Suppressor macrophage treated with lipopolysaccharide for 1 hour (primary cell): ENCODE data around the gene KRTAP10-8.
A peak's percentile ranks its signal among the peaks of the same experiment; 100 is the strongest.
"Not testable (repeated sequence)": the region's sequence is repeated elsewhere in the genome, so short reads cannot be mapped to it uniquely, and the experiment has no call there.

Experiments
- DNase-seq, 3 donors: peaks; one replicate each; pipeline ENCODE4 v3.0.0-alpha.2; 2020 to 2022

The KRTAP10-8 gene

GRCh38 chr21:44612029-44612486 is at the start of gene KRTAP10-8:
TSS of gene KRTAP10-8 (plus strand) at chr21:44612079. CDS start at chr21:44612101, 22 bp downstream.
- DNase-seq = no peak

- DNase-seq = no peak
These were observed 47.8 kb upstream of the KRTAP10-8 start for GRCh38 chr21:44564099-44564498.

- peak in 2 of 3 donors; percentile 16 to 29 for DNase-seq
These were observed 46.8 kb upstream of the KRTAP10-8 start for GRCh38 chr21:44564886-44565598.

GRCh38 chr21:44566403-44566802 is 45.5 kb upstream of the KRTAP10-8 start:
- DNase-seq = peak; percentile 21 to 66 (median 61)

- DNase-seq = no peak
These were observed 44.3 kb upstream of the KRTAP10-8 start for GRCh38 chr21:44567481-44568171.

- DNase-seq = no peak
These were observed 43.6 kb upstream of the KRTAP10-8 start for GRCh38 chr21:44568261-44568660.

GRCh38 chr21:44568667-44569556 is 43.0 kb upstream of the KRTAP10-8 start:
- DNase-seq = no peak

GRCh38 chr21:44569861-44570517 is 41.9 kb upstream of the KRTAP10-8 start:
- DNase-seq = no peak

- DNase-seq = no peak
These were observed 40.6 kb upstream of the KRTAP10-8 start for GRCh38 chr21:44571296-44571695.

GRCh38 chr21:44571844-44572782 is 39.8 kb upstream of the KRTAP10-8 start:
- DNase-seq = no peak

- no peak for DNase-seq
These were observed 38.8 kb upstream of the KRTAP10-8 start for GRCh38 chr21:44572959-44573583.

- DNase-seq = not testable (repeated sequence)
These were observed 38.0 kb upstream of the KRTAP10-8 start, which contains the start of gene KRTAP10-4 for GRCh38 chr21:44573630-44574456. TSS of gene KRTAP10-4 (plus strand) at chr21:44573729. CDS start at chr21:44573759, 30 bp downstream.

- DNase-seq = no peak
These were observed 37.2 kb upstream of the KRTAP10-8 start for GRCh38 chr21:44574457-44575306.

- DNase-seq = no peak
These were observed 36.4 kb upstream of the KRTAP10-8 start for GRCh38 chr21:44575307-44576024.

GRCh38 chr21:44576025-44576420 is 35.9 kb upstream of the KRTAP10-8 start:
- no peak for DNase-seq

- no peak for DNase-seq
These were observed 33.4 kb upstream of the KRTAP10-8 start for GRCh38 chr21:44578371-44579055.

GRCh38 chr21:44579056-44579832 is 32.6 kb upstream of the KRTAP10-8 start:
- no peak for DNase-seq
